ENCODE data around the gene SFSWAP.

DNA sequence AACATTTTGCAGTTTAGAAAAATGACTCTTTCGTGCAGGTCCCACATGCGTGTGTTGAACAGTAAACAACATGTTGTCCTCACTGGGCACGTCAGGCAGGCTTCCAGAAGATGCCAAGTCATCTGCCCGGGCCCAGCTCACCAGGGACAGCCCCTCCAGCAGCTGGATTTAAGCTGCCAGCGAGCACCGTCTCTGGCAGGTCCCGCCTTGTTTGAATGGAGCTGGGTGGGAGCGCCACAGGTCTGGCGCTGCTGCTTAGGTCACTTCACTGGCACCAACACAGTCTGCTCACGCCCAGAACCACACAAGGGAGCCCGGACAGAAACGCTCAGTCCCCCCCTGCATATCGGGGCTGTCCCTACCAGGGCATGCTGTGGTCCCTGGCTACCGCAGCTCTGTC is 84.2 kb downstream of the SFSWAP start:
- TF ChIP-seq ZNF565 (CRISPR knock-in tag; conservative IDR thresholded peaks at IDR 0.05; ENCODE audit: low read depth) = no peak
- no peak for TF ChIP-seq TCF4 (CRISPR knock-in tag; IDR thresholded peaks at IDR 0.05; ENCODE audit: borderline replicate concordance)
- no peak for TF ChIP-seq ESRRG (CRISPR knock-in tag; IDR thresholded peaks at IDR 0.05)
- TF ChIP-seq ZFP3 (CRISPR knock-in tag; IDR thresholded peaks at IDR 0.05) = no peak
- TF ChIP-seq PPARA (CRISPR knock-in tag; IDR thresholded peaks at IDR 0.05; ENCODE audit: borderline replicate concordance) = no peak
- TF ChIP-seq, protein P1, sequence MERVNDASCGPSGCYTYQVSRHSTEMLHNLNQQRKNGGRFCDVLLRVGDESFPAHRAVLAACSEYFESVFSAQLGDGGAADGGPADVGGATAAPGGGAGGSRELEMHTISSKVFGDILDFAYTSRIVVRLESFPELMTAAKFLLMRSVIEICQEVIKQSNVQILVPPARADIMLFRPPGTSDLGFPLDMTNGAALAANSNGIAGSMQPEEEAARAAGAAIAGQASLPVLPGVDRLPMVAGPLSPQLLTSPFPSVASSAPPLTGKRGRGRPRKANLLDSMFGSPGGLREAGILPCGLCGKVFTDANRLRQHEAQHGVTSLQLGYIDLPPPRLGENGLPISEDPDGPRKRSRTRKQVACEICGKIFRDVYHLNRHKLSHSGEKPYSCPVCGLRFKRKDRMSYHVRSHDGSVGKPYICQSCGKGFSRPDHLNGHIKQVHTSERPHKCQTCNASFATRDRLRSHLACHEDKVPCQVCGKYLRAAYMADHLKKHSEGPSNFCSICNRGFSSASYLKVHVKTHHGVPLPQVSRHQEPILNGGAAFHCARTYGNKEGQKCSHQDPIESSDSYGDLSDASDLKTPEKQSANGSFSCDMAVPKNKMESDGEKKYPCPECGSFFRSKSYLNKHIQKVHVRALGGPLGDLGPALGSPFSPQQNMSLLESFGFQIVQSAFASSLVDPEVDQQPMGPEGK (CRISPR knock-in tag; IDR thresholded peaks at IDR 0.05; ENCODE audit: borderline replicate concordance) = no peak
- no peak for TF ChIP-seq ZNF8 (CRISPR knock-in tag; IDR thresholded peaks at IDR 0.05)
- TF ChIP-seq GLIS3 (CRISPR knock-in tag; IDR thresholded peaks at IDR 0.05) = no peak
- no peak for TF ChIP-seq RARB (CRISPR knock-in tag; IDR thresholded peaks at IDR 0.05)
- TF ChIP-seq, protein P2, sequence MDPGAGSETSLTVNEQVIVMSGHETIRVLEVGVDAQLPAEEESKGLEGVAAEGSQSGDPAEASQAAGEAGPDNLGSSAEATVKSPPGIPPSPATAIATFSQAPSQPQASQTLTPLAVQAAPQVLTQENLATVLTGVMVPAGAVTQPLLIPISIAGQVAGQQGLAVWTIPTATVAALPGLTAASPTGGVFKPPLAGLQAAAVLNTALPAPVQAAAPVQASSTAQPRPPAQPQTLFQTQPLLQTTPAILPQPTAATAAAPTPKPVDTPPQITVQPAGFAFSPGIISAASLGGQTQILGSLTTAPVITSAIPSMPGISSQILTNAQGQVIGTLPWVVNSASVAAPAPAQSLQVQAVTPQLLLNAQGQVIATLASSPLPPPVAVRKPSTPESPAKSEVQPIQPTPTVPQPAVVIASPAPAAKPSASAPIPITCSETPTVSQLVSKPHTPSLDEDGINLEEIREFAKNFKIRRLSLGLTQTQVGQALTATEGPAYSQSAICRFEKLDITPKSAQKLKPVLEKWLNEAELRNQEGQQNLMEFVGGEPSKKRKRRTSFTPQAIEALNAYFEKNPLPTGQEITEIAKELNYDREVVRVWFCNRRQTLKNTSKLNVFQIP (CRISPR knock-in tag; IDR thresholded peaks at IDR 0.05; ENCODE audit: borderline replicate concordance, low read depth) = no peak
- no peak for TF ChIP-seq ZNF70 (CRISPR knock-in tag; IDR thresholded peaks at IDR 0.05)
- TF ChIP-seq, protein P3, sequence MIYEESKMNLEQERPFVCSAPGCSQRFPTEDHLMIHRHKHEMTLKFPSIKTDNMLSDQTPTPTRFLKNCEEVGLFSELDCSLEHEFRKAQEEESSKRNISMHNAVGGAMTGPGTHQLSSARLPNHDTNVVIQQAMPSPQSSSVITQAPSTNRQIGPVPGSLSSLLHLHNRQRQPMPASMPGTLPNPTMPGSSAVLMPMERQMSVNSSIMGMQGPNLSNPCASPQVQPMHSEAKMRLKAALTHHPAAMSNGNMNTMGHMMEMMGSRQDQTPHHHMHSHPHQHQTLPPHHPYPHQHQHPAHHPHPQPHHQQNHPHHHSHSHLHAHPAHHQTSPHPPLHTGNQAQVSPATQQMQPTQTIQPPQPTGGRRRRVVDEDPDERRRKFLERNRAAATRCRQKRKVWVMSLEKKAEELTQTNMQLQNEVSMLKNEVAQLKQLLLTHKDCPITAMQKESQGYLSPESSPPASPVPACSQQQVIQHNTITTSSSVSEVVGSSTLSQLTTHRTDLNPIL (CRISPR knock-in tag; IDR thresholded peaks at IDR 0.05; ENCODE audit: low read depth) = no peak
- no peak for TF ChIP-seq ZFP30 (CRISPR knock-in tag; IDR thresholded peaks at IDR 0.05)
- no peak for TF ChIP-seq TOX (CRISPR knock-in tag; IDR thresholded peaks at IDR 0.05; ENCODE audit: borderline replicate concordance)

All from SK-N-SH treated with all-trans-retinoic acid at 6 μM for 48 hours (cell line).